SK-N-SH treated with all-trans-retinoic acid at 6 μM for 48 hours (cell line): ENCODE data around the gene STEAP3.

Experiments
- CSDC2 ChIP-seq: fragments of 250-450 bp; sonication (Bioruptor Pico); IDR thresholded peaks from 2 replicates; pipeline ENCODE4 v1.5.0; 2020; ENCODE audit warnings: mild to moderate bottlenecking, moderate library complexity
- CSRNP3 ChIP-seq: fragments of 250-450 bp; sonication (Bioruptor Pico); IDR thresholded peaks from 2 replicates; pipeline ENCODE4 v1.5.1; 2021; ENCODE audit warnings: mild to moderate bottlenecking, moderate library complexity
- ESRRG ChIP-seq: fragments of 250-450 bp; sonication (Bioruptor Pico); IDR thresholded peaks from 2 replicates; pipeline ENCODE4 v1.6.1; 2021; ENCODE audit warnings: mild to moderate bottlenecking
- ISL1 ChIP-seq: fragments of 250-450 bp; sonication (Bioruptor Pico); IDR thresholded peaks from 2 replicates; pipeline ENCODE4 v2.1.2; 2022; ENCODE audit warnings: mild to moderate bottlenecking, moderate library complexity
- PPARA ChIP-seq: fragments of 250-450 bp; sonication (Bioruptor Pico); IDR thresholded peaks from 2 replicates; pipeline ENCODE4 v1.5.0; 2020; ENCODE audit warnings: mild to moderate bottlenecking, borderline replicate concordance
- RARB ChIP-seq: fragments of 250-450 bp; sonication (Bioruptor Pico); IDR thresholded peaks from 2 replicates; pipeline ENCODE4 v1.8.0; 2021; ENCODE audit warnings: mild to moderate bottlenecking, moderate library complexity
- TCF4 ChIP-seq: fragments of 250-450 bp; sonication (Bioruptor Pico); IDR thresholded peaks from 2 replicates; pipeline ENCODE4 v1.8.0; 2021; ENCODE audit warnings: mild to moderate bottlenecking, moderate library complexity, borderline replicate concordance
- TOX ChIP-seq: fragments of 250-450 bp; sonication (Bioruptor Pico); IDR thresholded peaks from 2 replicates; pipeline ENCODE4 v1.8.0; 2021; ENCODE audit warnings: mild to moderate bottlenecking, moderate library complexity, borderline replicate concordance
- ZC3H10 ChIP-seq: fragments of 250-450 bp; sonication (Bioruptor Pico); IDR thresholded peaks from 2 replicates; pipeline ENCODE4 v1.5.1; 2021; ENCODE audit warnings: mild to moderate bottlenecking, moderate library complexity
- ZFP3 ChIP-seq: fragments of 250-450 bp; sonication (Bioruptor Pico); IDR thresholded peaks from 2 replicates; pipeline ENCODE4 v1.5.0; 2020; ENCODE audit warnings: mild to moderate bottlenecking, moderate library complexity
- ZFP30 ChIP-seq: fragments of 450-650 bp; formaldehyde crosslinking; IDR thresholded peaks from 2 replicates; pipeline ENCODE4 v1.5.0; 2022; ENCODE audit warnings: mild to moderate bottlenecking, moderate library complexity
- ZNF565 ChIP-seq: fragments of 450-650 bp; formaldehyde crosslinking; conservative IDR thresholded peaks from 2 replicates; pipeline ENCODE4 v1.5.0; 2020; ENCODE audit warnings: low read depth, mild to moderate bottlenecking, moderate library complexity
- ZNF8 ChIP-seq: fragments of 450-650 bp; formaldehyde crosslinking; IDR thresholded peaks from 2 replicates; pipeline ENCODE4 v1.5.0; 2020; ENCODE audit warnings: mild to moderate bottlenecking, moderate library complexity
- TF ChIP-seq, protein P1 (sequence below): fragments of 250-450 bp; sonication (Bioruptor Pico); IDR thresholded peaks from 2 replicates; pipeline ENCODE4 v1.8.0; 2020; ENCODE audit warnings: mild to moderate bottlenecking, moderate library complexity, borderline replicate concordance

- TF ChIP-seq ZNF8 (CRISPR knock-in tag) (no peak), RARB (no peak), ZFP3 (CRISPR knock-in tag) (no peak), ZFP30 (CRISPR knock-in tag) (no peak), ESRRG (no peak), CSRNP3 (no peak), ZNF565 (CRISPR knock-in tag) (no peak), ISL1 (CRISPR knock-in tag) (no peak), CSDC2 (CRISPR knock-in tag) (no peak), TOX (CRISPR knock-in tag) (no peak), PPARA (CRISPR knock-in tag) (no peak), TCF4 (CRISPR knock-in tag) (no peak), ZC3H10 (CRISPR knock-in tag) (no peak)
- TF ChIP-seq, protein P1, sequence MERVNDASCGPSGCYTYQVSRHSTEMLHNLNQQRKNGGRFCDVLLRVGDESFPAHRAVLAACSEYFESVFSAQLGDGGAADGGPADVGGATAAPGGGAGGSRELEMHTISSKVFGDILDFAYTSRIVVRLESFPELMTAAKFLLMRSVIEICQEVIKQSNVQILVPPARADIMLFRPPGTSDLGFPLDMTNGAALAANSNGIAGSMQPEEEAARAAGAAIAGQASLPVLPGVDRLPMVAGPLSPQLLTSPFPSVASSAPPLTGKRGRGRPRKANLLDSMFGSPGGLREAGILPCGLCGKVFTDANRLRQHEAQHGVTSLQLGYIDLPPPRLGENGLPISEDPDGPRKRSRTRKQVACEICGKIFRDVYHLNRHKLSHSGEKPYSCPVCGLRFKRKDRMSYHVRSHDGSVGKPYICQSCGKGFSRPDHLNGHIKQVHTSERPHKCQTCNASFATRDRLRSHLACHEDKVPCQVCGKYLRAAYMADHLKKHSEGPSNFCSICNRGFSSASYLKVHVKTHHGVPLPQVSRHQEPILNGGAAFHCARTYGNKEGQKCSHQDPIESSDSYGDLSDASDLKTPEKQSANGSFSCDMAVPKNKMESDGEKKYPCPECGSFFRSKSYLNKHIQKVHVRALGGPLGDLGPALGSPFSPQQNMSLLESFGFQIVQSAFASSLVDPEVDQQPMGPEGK (CRISPR knock-in tag), result no peak
Measured at GRCh38 chr2:119293254-119293653, 69.6 kb downstream of the STEAP3 start.
